K562 (cell line): Measurements from ENCODE around the gene CD93. TPM values are rescaled to one million over a fixed set of nuclear protein-coding genes. Genes with fewer than 3 reads are reported as not detected.
A peak's percentile ranks its signal among the peaks of the same experiment; 100 is the strongest.

Source experiments
- ATAC-seq: fragments of 200-7000 bp; cut with Tn5 transposase; 3 replicates; pipeline ENCODE4 v1.9.1; 2020; ENCODE audit warnings: moderate library complexity
- BruUV-seq: library from RNA; stranded (reverse); fragments of 400-500 nt; replicated peaks from 2 replicates; lab custom pipeline; 2021; lab: Mats Ljungman, UMichigan
- CTCF ChIA-PET: fragments of 300-600 bp; formaldehyde crosslinking; extraction: SDS; loops from one replicate; lab custom pipeline; 2021; ENCODE audit warnings: low intra/inter-chr PET ratio; lab: Yijun Ruan, JAX
- POLR2A ChIA-PET: fragments of 300-600, 350-650 bp; sonication (Branson Sonifier 250); formaldehyde crosslinking; extraction: SDS; loops from one replicate; lab custom pipeline; 2021; ENCODE audit warnings: antibody characterized with exemption, inconsistent platforms; lab: Yijun Ruan, JAX
- DNase-seq, 4 experiments: peaks; one replicate each; pipeline versions ENCODE4 v3.0.0 to v3.0.0-alpha.2; 2011 to 2018; ENCODE audit warnings: low spot score in 3 of 4, mixed read lengths in 3 of 4; ENCODE audit errors: extremely low read depth in 1 of 4
- FAIRE-seq: peaks from 2 replicates; lab custom pipeline; 2011; peaks lifted over from hg19 to GRCh38; lab: Jason Lieb, UNC
- H2AFZ ChIP-seq: 2 replicates; pipeline ENCODE4 v1.6.0; 2011; ENCODE audit warnings: low read depth, low read length, control low read depth, inconsistent platforms
- H3K27ac ChIP-seq: fragments of 200-600 bp; 3 replicates; pipeline ENCODE4 v1.8.0; 2011; ENCODE audit warnings: low read depth, mild to moderate bottlenecking, control low read depth, inconsistent platforms, low read length, moderate library complexity, mixed read lengths; ENCODE audit errors: extremely low read depth
- H3K27me3 ChIP-seq, 2 experiments: fragments of 300-600 bp in 1 of 2; 2 replicates in 1 of 2; 3 replicates in 1 of 2; pipeline versions ENCODE4 v1.6.0 to v1.8.0; 2011; ENCODE audit warnings: inconsistent platforms in 2 of 2, low read length in 2 of 2, mild to moderate bottlenecking in 1 of 2, mixed read lengths in 1 of 2, moderate library complexity in 1 of 2; ENCODE audit not compliant: control insufficient read depth in 2 of 2, insufficient read depth in 2 of 2
- H3K36me3 ChIP-seq: fragments of 300-600 bp; 3 replicates; pipeline ENCODE4 v1.8.0; 2011; ENCODE audit warnings: mild to moderate bottlenecking, low read length, inconsistent platforms; ENCODE audit not compliant: control insufficient read depth, insufficient read depth
- H3K4me1 ChIP-seq, 2 experiments: fragments of 200-600 bp in 1 of 2; replicated peaks in 1 of 2; 2 replicates in 1 of 2; 3 replicates in 1 of 2; pipeline versions ENCODE4 v1.5.1 to v1.8.0; 2011; ENCODE audit warnings: inconsistent platforms in 2 of 2, low read length in 2 of 2, mild to moderate bottlenecking in 1 of 2, mixed read lengths in 1 of 2, moderate library complexity in 1 of 2; ENCODE audit not compliant: control insufficient read depth in 2 of 2, insufficient read depth in 2 of 2
- H3K4me2 ChIP-seq: 2 replicates; pipeline ENCODE4 v1.6.1; 2011; ENCODE audit warnings: low read length, control low read depth, inconsistent platforms, mixed read lengths; ENCODE audit not compliant: insufficient read depth
- H3K4me3 ChIP-seq: fragments of 200-600 bp; sonication (generic), shearing (Covaris generic); 2 replicates; pipeline ENCODE4 v1.5.1; 2016; ENCODE audit warnings: control low read depth, inconsistent platforms
- H3K79me2 ChIP-seq: fragments of 200-600 bp; 3 replicates; pipeline ENCODE4 v1.8.0; 2011; ENCODE audit warnings: low read length, inconsistent platforms; ENCODE audit not compliant: control insufficient read depth, insufficient read depth
- H3K9ac ChIP-seq, 2 experiments: 2 replicates each; pipeline versions ENCODE4 v1.6.0 to v1.6.1; 2011; ENCODE audit warnings: low read depth in 2 of 2, low read length in 2 of 2, control low read depth in 1 of 2, inconsistent platforms in 1 of 2, mild to moderate bottlenecking in 1 of 2, mixed read lengths in 1 of 2; ENCODE audit not compliant: insufficient read depth in 1 of 2
- H3K9me1 ChIP-seq: one replicate; pipeline ENCODE4 v1.6.0; 2011; ENCODE audit warnings: inconsistent platforms, mild to moderate bottlenecking, low read length, moderate library complexity; ENCODE audit not compliant: control insufficient read depth, insufficient read depth
- H3K9me3 ChIP-seq: replicated peaks from 2 replicates; pipeline ENCODE4 v1.5.1; 2011; ENCODE audit warnings: low read depth, low read length, inconsistent platforms; ENCODE audit not compliant: control insufficient read depth, insufficient read depth
- H4K20me1 ChIP-seq: replicated peaks from 2 replicates; pipeline ENCODE4 v1.6.1; 2011; ENCODE audit warnings: low read length, inconsistent platforms, mixed read lengths; ENCODE audit not compliant: control insufficient read depth, insufficient read depth
- DDX20 ChIP-seq: fragments of 450-650 bp; IDR thresholded peaks from 2 replicates; pipeline ENCODE4 v1.6.1; 2016; ENCODE audit warnings: missing genetic modification characterization, low read depth, mild to moderate bottlenecking, missing compliant biosample characterization, moderate library complexity
- ESRRA ChIP-seq: fragments of 450-650 bp; IDR thresholded peaks from 2 replicates; pipeline ENCODE4 v1.6.1; 2014; ENCODE audit warnings: low read depth, mild to moderate bottlenecking, moderate library complexity, borderline replicate concordance
- MED1 ChIP-seq: sonication (generic); formaldehyde crosslinking; IDR thresholded peaks from 2 replicates; pipeline ENCODE4 v1.8.1; 2023; ENCODE audit warnings: missing genetic modification reagents, borderline replicate concordance
- NUFIP1 ChIP-seq: fragments of 450-650 bp; IDR thresholded peaks from 2 replicates; pipeline ENCODE4 v1.6.1; 2018; ENCODE audit not compliant: partially characterized antibody
- TAF15 ChIP-seq: fragments of 200-400 bp; formaldehyde crosslinking; IDR thresholded peaks from 2 replicates; pipeline ENCODE4 v1.6.1; 2017; ENCODE audit warnings: mild to moderate bottlenecking, low read depth, low read length, moderate library complexity
- ZNF408 ChIP-seq: fragments of 250-450 bp; sonication (Bioruptor Pico); IDR thresholded peaks from 2 replicates; pipeline ENCODE4 v1.4.0; 2020; ENCODE audit warnings: low read depth, mild to moderate bottlenecking, moderate library complexity
- ZSCAN29 ChIP-seq: fragments of 450-650 bp; IDR thresholded peaks from 2 replicates; pipeline ENCODE4 v1.6.1; 2017
- WGBS: fragments of 100-300 bp; shearing (Covaris generic); methylation state at CpG from one replicate; pipeline ENCODE4 v1.1.6; 2016; ENCODE audit warnings: low coverage, mixed read lengths; ENCODE audit not compliant: insufficient coverage; ENCODE audit errors: missing lambda C conversion rate; 5-methylcytosine and 5-hydroxymethylcytosine counted together
- in situ Hi-C: fragments of 300-500 bp; cut with MboI; formaldehyde crosslinking; loops from 4 replicates; pipeline ENCODE4 v1.15.0; 2018; ENCODE audit warnings: inconsistent platforms, mixed read lengths
- intact Hi-C: fragments of 100-400 bp; cut with micrococcal nuclease; formaldehyde crosslinking; loops from 2 replicates; pipeline ENCODE4 v1.14.2; 2022
- polyA plus RNA-seq, 8 experiments: library from polyadenylated mRNA; depleted of rRNA in 4 of 8; stranded (reverse) in 5 of 8; unstranded in 3 of 8; fragments of >200 nt; fragmentation: Nextera tagmentation in 2 of 8; fragmentation: Illumina TruSeq in 1 of 8; extraction: Ambion mirVana in 2 of 8; extraction: Trizol in 1 of 8; gene quantifications; 2 replicates each; pipeline versions ENCODE4 v1.2.1 to v1.2.3, GENCODE V29; 2011 to 2014; ENCODE audit warnings: inconsistent platforms in 1 of 8, missing spikeins in 1 of 8
- total RNA-seq, 7 experiments: library from RNA; depleted of rRNA in 6 of 7; stranded (reverse); fragments of >200 nt in 6 of 7; fragmentation: Illumina TruSeq in 2 of 7; extraction: Trizol in 2 of 7; gene quantifications; 2 replicates each; pipeline versions ENCODE4 v1.2.1 to v1.2.3, GENCODE V29; 2011 to 2021; ENCODE audit warnings: low replicate concordance in 1 of 7
- TF ChIP-seq, protein P1 (sequence below): fragments of 150-350 bp; IDR thresholded peaks from 2 replicates; pipeline ENCODE4 v1.6.1; 2014; ENCODE audit warnings: low read depth, mild to moderate bottlenecking, low read length, borderline replicate concordance

Gene CD93
- total and polyA plus RNA-seq, 9 of the 15 experiments (the other 6 are each of a cell fraction or from before 2014, with no cell fraction given), result 0.03 to 0.20 (median 0.05) TPM

DNA sequence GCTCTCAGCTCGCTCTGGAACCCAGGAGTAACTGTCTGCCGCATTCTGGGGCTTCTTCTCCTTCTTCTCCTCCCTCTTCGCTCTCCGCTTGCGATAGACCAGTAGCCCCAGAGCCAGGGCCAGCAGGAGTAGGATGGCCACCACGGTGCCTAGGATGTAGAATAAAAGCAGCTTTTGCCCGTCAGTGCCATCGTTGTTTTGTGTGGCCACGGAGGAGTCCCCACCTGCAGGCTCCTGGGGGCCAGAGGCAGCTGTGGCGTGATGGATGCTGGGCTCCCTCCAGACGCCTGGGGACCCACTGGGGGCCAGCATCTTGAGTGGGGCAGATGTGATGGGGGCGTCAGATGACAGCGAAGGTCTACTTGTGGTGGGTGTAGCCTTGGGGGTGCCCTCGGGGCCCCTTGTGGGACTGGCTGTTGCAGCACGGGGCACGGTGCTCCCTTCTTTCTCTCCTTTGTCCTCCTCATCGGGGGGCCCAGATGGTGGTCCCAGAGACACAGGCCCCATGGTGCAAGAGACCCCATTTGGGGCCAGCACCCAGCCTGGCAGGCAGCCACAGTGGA, 1.8 kb downstream of the CD93 start:
- CTCF ChIA-PET, result no interaction called here
- Histone ChIP-seq H2AFZ (no peak overlapping the region), H3K27me3 (no peaks in the 10 kb centered on the region), H3K4me3 (no peak overlapping the region), H4K20me1 (no peaks in the 10 kb centered on the region), H3K9me1 (no peaks in the 10 kb centered on the region), H3K4me2 (no peak overlapping the region), H3K27ac (no peak overlapping the region), H3K79me2 (no peaks in the 10 kb centered on the region), H3K36me3 (no peaks in the 10 kb centered on the region), H3K9ac (peak overlapping the region in 1 of 2 experiments; percentile 26; a peak in 1 of 4 replicates), H3K9me3 (no peaks in the 10 kb centered on the region), H3K4me1 (peaks cover 26 to 52% of the 10 kb centered on the region in 2 experiments; a peak in 4 of 5 replicates)
- POLR2A ChIA-PET, result no interaction called here
- WGBS, result 74% methylated on average over 9 of the region's 17 CpGs
- DNase-seq, result no peak
- ATAC-seq, result no peak
- intact Hi-C loops (no loop called here), in situ Hi-C loops (no loop called here)
- BruUV-seq, result no TSS peak
- TF ChIP-seq ZNF408 (CRISPR knock-in tag) (no peak), ESRRA (no peak), NUFIP1 (no peak), TAF15 (no peak), ZSCAN29 (no peak), DDX20 (tag) (no peak), MED1 (no peak)
- TF ChIP-seq, protein P1, sequence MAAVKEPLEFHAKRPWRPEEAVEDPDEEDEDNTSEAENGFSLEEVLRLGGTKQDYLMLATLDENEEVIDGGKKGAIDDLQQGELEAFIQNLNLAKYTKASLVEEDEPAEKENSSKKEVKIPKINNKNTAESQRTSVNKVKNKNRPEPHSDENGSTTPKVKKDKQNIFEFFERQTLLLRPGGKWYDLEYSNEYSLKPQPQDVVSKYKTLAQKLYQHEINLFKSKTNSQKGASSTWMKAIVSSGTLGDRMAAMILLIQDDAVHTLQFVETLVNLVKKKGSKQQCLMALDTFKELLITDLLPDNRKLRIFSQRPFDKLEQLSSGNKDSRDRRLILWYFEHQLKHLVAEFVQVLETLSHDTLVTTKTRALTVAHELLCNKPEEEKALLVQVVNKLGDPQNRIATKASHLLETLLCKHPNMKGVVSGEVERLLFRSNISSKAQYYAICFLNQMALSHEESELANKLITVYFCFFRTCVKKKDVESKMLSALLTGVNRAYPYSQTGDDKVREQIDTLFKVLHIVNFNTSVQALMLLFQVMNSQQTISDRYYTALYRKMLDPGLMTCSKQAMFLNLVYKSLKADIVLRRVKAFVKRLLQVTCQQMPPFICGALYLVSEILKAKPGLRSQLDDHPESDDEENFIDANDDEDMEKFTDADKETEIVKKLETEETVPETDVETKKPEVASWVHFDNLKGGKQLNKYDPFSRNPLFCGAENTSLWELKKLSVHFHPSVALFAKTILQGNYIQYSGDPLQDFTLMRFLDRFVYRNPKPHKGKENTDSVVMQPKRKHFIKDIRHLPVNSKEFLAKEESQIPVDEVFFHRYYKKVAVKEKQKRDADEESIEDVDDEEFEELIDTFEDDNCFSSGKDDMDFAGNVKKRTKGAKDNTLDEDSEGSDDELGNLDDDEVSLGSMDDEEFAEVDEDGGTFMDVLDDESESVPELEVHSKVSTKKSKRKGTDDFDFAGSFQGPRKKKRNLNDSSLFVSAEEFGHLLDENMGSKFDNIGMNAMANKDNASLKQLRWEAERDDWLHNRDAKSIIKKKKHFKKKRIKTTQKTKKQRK, result no peak
- no peak for FAIRE-seq
